ENCODE measurements around the gene SH3PXD2A.

GRCh38 chr10:103627893-103628292 lies 227.5 kb downstream of the SH3PXD2A start:
- TF ChIP-seq EZH2 (IDR thresholded peaks at IDR 0.05; ENCODE audit: borderline replicate concordance, low read length) = no peak
- TF ChIP-seq, protein P1, sequence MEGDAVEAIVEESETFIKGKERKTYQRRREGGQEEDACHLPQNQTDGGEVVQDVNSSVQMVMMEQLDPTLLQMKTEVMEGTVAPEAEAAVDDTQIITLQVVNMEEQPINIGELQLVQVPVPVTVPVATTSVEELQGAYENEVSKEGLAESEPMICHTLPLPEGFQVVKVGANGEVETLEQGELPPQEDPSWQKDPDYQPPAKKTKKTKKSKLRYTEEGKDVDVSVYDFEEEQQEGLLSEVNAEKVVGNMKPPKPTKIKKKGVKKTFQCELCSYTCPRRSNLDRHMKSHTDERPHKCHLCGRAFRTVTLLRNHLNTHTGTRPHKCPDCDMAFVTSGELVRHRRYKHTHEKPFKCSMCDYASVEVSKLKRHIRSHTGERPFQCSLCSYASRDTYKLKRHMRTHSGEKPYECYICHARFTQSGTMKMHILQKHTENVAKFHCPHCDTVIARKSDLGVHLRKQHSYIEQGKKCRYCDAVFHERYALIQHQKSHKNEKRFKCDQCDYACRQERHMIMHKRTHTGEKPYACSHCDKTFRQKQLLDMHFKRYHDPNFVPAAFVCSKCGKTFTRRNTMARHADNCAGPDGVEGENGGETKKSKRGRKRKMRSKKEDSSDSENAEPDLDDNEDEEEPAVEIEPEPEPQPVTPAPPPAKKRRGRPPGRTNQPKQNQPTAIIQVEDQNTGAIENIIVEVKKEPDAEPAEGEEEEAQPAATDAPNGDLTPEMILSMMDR (conservative IDR thresholded peaks at IDR 0.05 in 1 of 2, IDR thresholded peaks at IDR 0.05 in 1 of 2; ENCODE audit: extremely low read depth in 1 of 2, insufficient read depth in 1 of 2, low read depth in 1 of 2, low read length in 2 of 2) = no peak

Measured in mammary epithelial cell (primary cell).